OCI-LY7 (cell line): ENCODE measurements around the gene TGFBR2.

Experiments
- EZH2phosphoT487 ChIP-seq: fragments of 200-600 bp; sonication (generic); IDR thresholded peaks from 2 replicates; pipeline ENCODE4 v1.6.1; 2018; ENCODE audit warnings: low read depth, borderline replicate concordance, mild to moderate bottlenecking, mixed run types, antibody characterized with exemption, low read length, moderate library complexity, mixed read lengths
- TF ChIP-seq, protein P1 (sequence below): fragments of 200-600 bp; sonication (generic); conservative IDR thresholded peaks from 2 replicates; pipeline ENCODE4 v1.5.1; 2014; ENCODE audit warnings: mild to moderate bottlenecking, antibody characterized with exemption, low read length, moderate library complexity, mixed read lengths

DNA sequence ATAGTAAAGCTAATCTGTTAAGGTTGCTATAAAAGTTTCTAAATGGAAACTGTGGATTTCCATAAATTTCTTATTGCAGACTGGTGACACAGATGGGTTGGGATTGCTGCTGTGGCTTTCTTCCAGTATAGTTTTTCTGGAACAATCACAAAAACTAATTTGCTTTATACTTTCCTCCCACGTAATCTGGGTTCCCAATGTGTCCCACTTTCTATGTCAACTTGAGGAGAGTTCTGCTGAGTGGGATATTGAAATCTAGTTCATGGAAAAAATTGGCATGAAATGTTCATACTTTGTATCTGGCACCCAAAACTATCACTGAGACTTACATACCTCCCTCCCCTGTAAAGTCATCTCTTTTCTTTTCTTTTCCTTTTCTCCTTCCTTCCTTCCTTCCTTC lies 126.8 kb downstream of the TGFBR2 start:
- TF ChIP-seq, protein P1, sequence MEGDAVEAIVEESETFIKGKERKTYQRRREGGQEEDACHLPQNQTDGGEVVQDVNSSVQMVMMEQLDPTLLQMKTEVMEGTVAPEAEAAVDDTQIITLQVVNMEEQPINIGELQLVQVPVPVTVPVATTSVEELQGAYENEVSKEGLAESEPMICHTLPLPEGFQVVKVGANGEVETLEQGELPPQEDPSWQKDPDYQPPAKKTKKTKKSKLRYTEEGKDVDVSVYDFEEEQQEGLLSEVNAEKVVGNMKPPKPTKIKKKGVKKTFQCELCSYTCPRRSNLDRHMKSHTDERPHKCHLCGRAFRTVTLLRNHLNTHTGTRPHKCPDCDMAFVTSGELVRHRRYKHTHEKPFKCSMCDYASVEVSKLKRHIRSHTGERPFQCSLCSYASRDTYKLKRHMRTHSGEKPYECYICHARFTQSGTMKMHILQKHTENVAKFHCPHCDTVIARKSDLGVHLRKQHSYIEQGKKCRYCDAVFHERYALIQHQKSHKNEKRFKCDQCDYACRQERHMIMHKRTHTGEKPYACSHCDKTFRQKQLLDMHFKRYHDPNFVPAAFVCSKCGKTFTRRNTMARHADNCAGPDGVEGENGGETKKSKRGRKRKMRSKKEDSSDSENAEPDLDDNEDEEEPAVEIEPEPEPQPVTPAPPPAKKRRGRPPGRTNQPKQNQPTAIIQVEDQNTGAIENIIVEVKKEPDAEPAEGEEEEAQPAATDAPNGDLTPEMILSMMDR = no peak
- no peak for TF ChIP-seq EZH2phosphoT487
